GM18520 (cell line): ENCODE data around the gene YRDC.

ENCODE experiments used
- ATAC-seq: cut with Tn5 transposase; IDR thresholded peaks from one replicate; pipeline ENCODE4 v1.9.1; 2021; ENCODE audit not compliant: unreplicated experiment

Gene YRDC

GRCh38 chr1:37822906-37823815, 15.2 kb upstream of the YRDC start:
- ATAC-seq: no peak

- no peak for ATAC-seq
Measured at GRCh38 chr1:37821481-37821880, 13.5 kb upstream of the YRDC start.

- ATAC-seq: no peak
Measured at GRCh38 chr1:37817481-37817880, 9.5 kb upstream of the YRDC start.

GRCh38 chr1:37814252-37814651, 6.2 kb upstream of the YRDC start:
- ATAC-seq: no peak

- ATAC-seq: no peak
Measured at GRCh38 chr1:37813529-37814145, 5.6 kb upstream of the YRDC start.

GRCh38 chr1:37811027-37811655, 3.1 kb upstream of the YRDC start:
- no peak for ATAC-seq

GRCh38 chr1:37809942-37810341, 1.9 kb upstream of the YRDC start:
- ATAC-seq: no peak

- peak; percentile 26 for ATAC-seq
Measured at GRCh38 chr1:37808369-37809319, 636 bp upstream of the YRDC start.

- no peak for ATAC-seq
Measured at GRCh38 chr1:37807220-37807554, 821 bp downstream of the YRDC start.

GRCh38 chr1:37802439-37802838, 5.6 kb downstream of the YRDC start:
- ATAC-seq: no peak

GRCh38 chr1:37797750-37798345, 10.2 kb downstream of the YRDC start:
- no peak for ATAC-seq

GRCh38 chr1:37795340-37796125, 12.5 kb downstream of the YRDC start:
- ATAC-seq: no peak

- no peak for ATAC-seq
Measured at GRCh38 chr1:37794372-37795339, 13.4 kb downstream of the YRDC start.

GRCh38 chr1:37793773-37794371, 14.1 kb downstream of the YRDC start, which contains the start of gene MANEAL:
Gene MANEAL, plus strand, starts transcription at chr1:37793847. Its CDS starts 336 bp downstream, at chr1:37794183.
- ATAC-seq: no peak

- ATAC-seq: no peak
Measured at GRCh38 chr1:37792943-37793686, 14.9 kb downstream of the YRDC start.

GRCh38 chr1:37782491-37782890, 25.5 kb downstream of the YRDC start:
- no peak for ATAC-seq

GRCh38 chr1:37778654-37779053, 29.4 kb downstream of the YRDC start:
- ATAC-seq: no peak
